ENCODE results near the gene GH1.
A peak's percentile ranks its signal among the peaks of the same experiment; 100 is the strongest.

GH1 gene

GRCh38 chr17:63944736-63945499 lies 26.3 kb upstream of the GH1 start:
- DNase-seq = no peak

GRCh38 chr17:63943745-63944144 lies 25.1 kb upstream of the GH1 start:
- no peak for DNase-seq

- no peak for DNase-seq
These were observed 23.8 kb upstream of the GH1 start for GRCh38 chr17:63942309-63942985.

- DNase-seq = no peak
These were observed 23.1 kb upstream of the GH1 start for GRCh38 chr17:63941751-63942150.

- DNase-seq = no peak
These were observed 22.5 kb upstream of the GH1 start for GRCh38 chr17:63941162-63941561.

- DNase-seq = no peak
These were observed 21.9 kb upstream of the GH1 start for GRCh38 chr17:63940584-63940983.

- DNase-seq = no peak
These were observed 21.2 kb upstream of the GH1 start for GRCh38 chr17:63939884-63940283.

- DNase-seq = no peak
These were observed 20.8 kb upstream of the GH1 start for GRCh38 chr17:63939401-63939800.

- no peak for DNase-seq
These were observed 19.3 kb upstream of the GH1 start for GRCh38 chr17:63937920-63938319.

- DNase-seq = no peak
These were observed 18.7 kb upstream of the GH1 start for GRCh38 chr17:63937319-63937718.

GRCh38 chr17:63934183-63935112 lies 15.8 kb upstream of the GH1 start:
- DNase-seq = no peak

- no peak for DNase-seq
These were observed 15.0 kb upstream of the GH1 start for GRCh38 chr17:63933598-63933997.

GRCh38 chr17:63932721-63933120 lies 14.1 kb upstream of the GH1 start:
- DNase-seq = no peak

- DNase-seq = no peak
These were observed 13.4 kb upstream of the GH1 start, which contains the start of gene CD79B for GRCh38 chr17:63931981-63932561. TSS of gene CD79B (minus strand) at chr17:63932331. CDS start at chr17:63932261, 70 bp downstream.

- DNase-seq = peak; percentile 46
These were observed 12.4 kb upstream of the GH1 start for GRCh38 chr17:63930951-63931575.

- no peak for DNase-seq
These were observed 11.5 kb upstream of the GH1 start for GRCh38 chr17:63929860-63930766.

- no peak for DNase-seq
These were observed 10.5 kb upstream of the GH1 start for GRCh38 chr17:63928966-63929695.

GRCh38 chr17:63928172-63928666 lies 9.6 kb upstream of the GH1 start:
- no peak for DNase-seq

GRCh38 chr17:63927464-63928171 lies 9.0 kb upstream of the GH1 start:
- DNase-seq = no peak

- no peak for DNase-seq
These were observed 7.5 kb upstream of the GH1 start for GRCh38 chr17:63926164-63926563.

Data from OCI-M1 (cell line).